SK-N-MC (cell line): Measurements from ENCODE around the gene SOX8.

Experiments
- DNase-seq: peaks from one replicate; pipeline ENCODE4 v3.0.0-alpha.2; 2011; ENCODE audit warnings: low read depth, low spot score
- H3K27ac ChIP-seq: fragments of 200-600 bp; sonication (generic); 2 replicates; pipeline ENCODE4 v1.5.1; 2016; ENCODE audit warnings: mixed run types
- H3K36me3 ChIP-seq: fragments of 200-600 bp; sonication (generic); 2 replicates; pipeline ENCODE4 v1.6.1; 2017; ENCODE audit warnings: antibody characterized with exemption, low read length, mixed read lengths; ENCODE audit not compliant: insufficient read depth
- H3K4me3 ChIP-seq: fragments of 200-600 bp; sonication (generic); 2 replicates; pipeline ENCODE4 v1.5.1; 2016
- H3K9ac ChIP-seq: fragments of 200-600 bp; sonication (generic); 2 replicates; pipeline ENCODE4 v1.8.0; 2017; ENCODE audit warnings: mixed run types, mixed read lengths; ENCODE audit not compliant: insufficient read length
- H3K9me3 ChIP-seq: fragments of 200-600 bp; sonication (generic); 2 replicates; pipeline ENCODE4 v1.6.1; 2017; ENCODE audit warnings: low read depth, mild to moderate bottlenecking, antibody characterized with exemption, low read length, moderate library complexity, mixed read lengths
- EZH2 ChIP-seq: fragments of 200-600 bp; sonication (generic); IDR thresholded peaks from one replicate; pipeline ENCODE4 v1.6.1; 2017; ENCODE audit warnings: antibody characterized with exemption
- FOXP2 ChIP-seq: optimal IDR thresholded peaks from 2 replicates; pipeline ENCODE3; 2011; ENCODE audit warnings: mild to moderate bottlenecking, moderate library complexity; ENCODE audit not compliant: insufficient read depth; ENCODE audit errors: extremely low read length, control extremely low read depth
- POLR2AphosphoS5 ChIP-seq: IDR thresholded peaks from 2 replicates; pipeline ENCODE4 v1.6.1; 2012; ENCODE audit warnings: mild to moderate bottlenecking, low read depth, low read length, borderline replicate concordance

Gene SOX8

DNA sequence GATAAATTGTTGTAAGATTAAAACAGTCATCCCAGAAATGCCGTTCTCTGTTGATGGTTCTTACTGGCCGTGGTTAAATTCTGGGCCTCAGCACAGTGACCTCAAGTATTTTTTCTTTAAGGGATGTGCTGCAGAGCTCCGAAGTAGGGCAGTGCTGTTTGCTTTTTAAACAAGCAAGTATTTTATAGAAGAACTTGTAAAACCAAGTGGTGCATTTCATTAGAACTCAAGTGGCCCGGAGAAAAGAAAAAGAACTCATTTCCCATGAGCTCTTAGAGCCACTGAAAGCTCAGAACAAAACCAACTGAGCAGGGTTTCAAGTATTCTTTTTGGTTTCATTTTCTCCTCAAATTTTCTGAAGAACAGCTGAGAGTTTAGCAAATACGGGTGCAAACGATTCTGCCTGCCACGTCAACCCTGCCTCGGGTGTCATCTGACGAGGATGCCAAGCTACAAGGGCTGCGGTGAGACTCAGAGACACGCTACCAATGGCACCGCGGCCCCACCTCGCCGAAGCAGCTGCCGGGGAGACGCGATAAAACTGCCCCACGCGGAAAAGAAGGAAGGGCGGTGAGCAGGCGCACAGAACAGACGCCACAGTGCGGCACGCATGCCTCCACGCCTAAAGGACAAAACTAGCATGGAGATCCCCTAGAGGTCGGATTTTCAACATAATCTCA lies 17.1 kb upstream of the SOX8 start:
- no peak for DNase-seq
- H3K27ac ChIP-seq, result peak overlapping the region; percentile 94
- H3K4me3 ChIP-seq, result peak overlapping the region; percentile 65
- H3K36me3 ChIP-seq, result peaks cover 10% of the 10 kb centered on the region; the same call in 1 of the 2 replicates
- no peak overlapping the region for H3K9ac ChIP-seq
- H3K9me3 ChIP-seq, result no peaks in the 10 kb centered on the region
- TF ChIP-seq POLR2AphosphoS5 (no peak), FOXP2 (no peak)

GRCh38 chr16:965036-965395 lies 16.6 kb upstream of the SOX8 start:
- H3K27ac ChIP-seq, result peak overlapping the region; percentile 94
- peak overlapping the region; percentile 65 for H3K4me3 ChIP-seq
- peaks cover 10% of the 10 kb centered on the region; the same call in 1 of the 2 replicates for H3K36me3 ChIP-seq
- no peak overlapping the region for H3K9ac ChIP-seq
- DNase-seq, result no peak
- no peaks in the 10 kb centered on the region for H3K9me3 ChIP-seq
- no peak for TF ChIP-seq FOXP2

GRCh38 chr16:965487-965886 lies 16.1 kb upstream of the SOX8 start:
- no peaks in the 10 kb centered on the region for H3K9me3 ChIP-seq
- no peak for DNase-seq
- no peak for TF ChIP-seq EZH2
- TF ChIP-seq FOXP2, result no peak
- TF ChIP-seq POLR2AphosphoS5, result no peak
- H3K27ac ChIP-seq, result peak overlapping the region; percentile 94
- H3K9ac ChIP-seq, result no peak overlapping the region
- peaks cover 10% of the 10 kb centered on the region; the same call in 1 of the 2 replicates for H3K36me3 ChIP-seq
- no peak overlapping the region for H3K4me3 ChIP-seq

DNA sequence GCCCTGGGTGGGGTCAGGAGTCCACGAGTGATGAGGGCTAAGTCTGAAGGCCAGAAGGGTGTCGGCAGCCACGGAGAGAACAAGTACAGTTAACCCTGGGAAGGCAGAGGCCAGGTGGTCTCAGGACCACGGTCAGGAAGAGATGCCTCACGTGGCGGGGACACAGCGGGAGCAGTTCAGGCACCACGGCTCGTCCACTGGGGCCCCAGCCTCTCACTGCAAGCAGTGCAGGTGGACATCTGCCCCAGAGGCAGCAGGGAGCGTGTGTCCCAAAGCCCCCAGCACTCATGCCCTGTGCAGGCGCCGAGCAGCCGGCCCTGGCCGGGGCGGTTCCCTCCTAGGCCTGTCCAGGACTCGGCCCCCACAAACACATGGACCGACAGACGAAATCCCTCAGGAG lies 15.5 kb upstream of the SOX8 start:
- DNase-seq, result no peak
- TF ChIP-seq FOXP2 (no peak), POLR2AphosphoS5 (no peak), EZH2 (no peak)
- H3K27ac ChIP-seq, result no peak overlapping the region

DNA sequence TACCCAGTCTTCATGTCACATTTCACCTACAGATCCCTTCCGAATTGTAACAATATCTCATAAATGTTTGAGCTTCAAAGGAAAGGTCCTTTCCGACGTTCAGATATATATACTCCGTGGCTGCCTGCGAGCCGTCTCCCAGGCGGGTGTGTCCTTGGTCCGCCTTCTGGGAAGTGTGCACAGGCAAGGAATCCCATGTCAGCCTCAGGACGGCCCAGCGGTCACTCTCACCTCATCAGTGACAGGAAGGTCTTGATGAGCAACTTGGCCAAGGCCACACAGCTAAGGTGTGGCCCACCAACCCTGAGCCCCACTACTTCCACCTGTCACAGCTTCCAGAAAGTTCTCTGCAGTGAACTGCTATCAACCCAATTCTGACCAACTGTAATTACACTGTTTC lies 15.1 kb upstream of the SOX8 start:
- no peak for DNase-seq
- Histone ChIP-seq H3K27ac (no peak overlapping the region), H3K4me3 (no peak overlapping the region), H3K36me3 (peaks cover 10% of the 10 kb centered on the region; the same call in 1 of the 2 replicates), H3K9me3 (no peaks in the 10 kb centered on the region), H3K9ac (no peak overlapping the region)
- TF ChIP-seq EZH2 (no peak), POLR2AphosphoS5 (no peak), FOXP2 (no peak)

More for the DNA sequence above, 15.5 kb upstream of the SOX8 start:
- Histone ChIP-seq H3K9me3 (no peaks in the 10 kb centered on the region), H3K4me3 (no peak overlapping the region), H3K36me3 (peaks cover 10% of the 10 kb centered on the region; the same call in 1 of the 2 replicates), H3K9ac (no peak overlapping the region)

DNA sequence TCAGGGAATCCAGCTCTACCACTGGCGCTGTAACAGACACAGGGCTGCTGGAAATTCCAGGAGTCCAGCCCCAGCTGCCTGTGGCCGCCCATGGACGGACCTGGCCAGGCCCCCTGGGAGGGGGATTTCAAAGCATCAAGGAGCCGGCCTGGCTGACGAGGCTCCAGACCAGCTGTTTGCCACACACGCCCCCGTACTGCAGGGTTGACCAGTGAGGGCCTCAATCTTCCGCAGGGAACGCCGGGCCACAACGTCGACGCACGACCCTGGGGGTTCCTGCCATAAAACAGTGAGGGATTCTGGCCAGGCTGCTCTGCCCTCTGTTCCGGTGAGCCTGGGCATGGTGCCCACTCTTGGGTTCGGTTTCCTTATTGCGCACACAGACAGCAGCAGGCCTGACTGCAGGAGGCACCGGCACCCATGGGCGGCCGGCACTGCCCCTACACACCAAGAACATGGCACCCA lies 14.5 kb upstream of the SOX8 start:
- no peaks in the 10 kb centered on the region for H3K9me3 ChIP-seq
- no peak for DNase-seq
- TF ChIP-seq FOXP2 (no peak), EZH2 (no peak), POLR2AphosphoS5 (no peak)
- no peak overlapping the region for H3K9ac ChIP-seq
- H3K27ac ChIP-seq, result no peak overlapping the region
- H3K4me3 ChIP-seq, result no peak overlapping the region
- peaks cover 10% of the 10 kb centered on the region; the same call in 1 of the 2 replicates for H3K36me3 ChIP-seq

- peaks cover 10% of the 10 kb centered on the region; the same call in 1 of the 2 replicates for H3K36me3 ChIP-seq
- DNase-seq, result no peak
- H3K9ac ChIP-seq, result no peak overlapping the region
- TF ChIP-seq FOXP2 (no peak), POLR2AphosphoS5 (no peak), EZH2 (no peak)
- peak overlapping the region; percentile 88 for H3K27ac ChIP-seq
- no peaks in the 10 kb centered on the region for H3K9me3 ChIP-seq
- no peak overlapping the region; the same call in 1 of the 2 replicates for H3K4me3 ChIP-seq
These were observed 13.8 kb upstream of the SOX8 start for GRCh38 chr16:967546-968295.

DNA sequence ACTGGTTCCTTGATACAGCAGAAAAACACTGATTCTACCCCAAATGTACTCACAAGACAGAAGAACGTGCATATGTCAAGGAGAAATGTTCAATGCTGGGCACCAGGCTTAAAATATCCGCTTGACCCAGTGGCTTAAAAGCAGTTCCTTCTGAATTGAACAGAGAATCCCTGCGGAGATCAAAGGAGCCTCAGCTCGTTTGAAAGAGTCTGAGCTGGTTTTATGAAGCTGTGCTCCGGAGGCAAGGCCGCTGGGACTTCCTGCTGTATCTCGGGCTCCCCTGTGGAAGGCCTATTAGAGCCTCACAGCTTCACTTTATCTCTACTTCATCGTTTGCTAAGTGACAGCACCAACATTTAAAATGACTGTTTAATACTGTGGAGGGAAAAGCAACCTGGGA lies 12.9 kb upstream of the SOX8 start:
- H3K9me3 ChIP-seq, result no peaks in the 10 kb centered on the region
- TF ChIP-seq EZH2 (no peak), FOXP2 (no peak), POLR2AphosphoS5 (no peak)
- no peak for DNase-seq
- no peak overlapping the region for H3K9ac ChIP-seq
- H3K4me3 ChIP-seq, result peak overlapping the region; percentile 44
- H3K27ac ChIP-seq, result peak overlapping the region; percentile 88
- peaks cover 10% of the 10 kb centered on the region; the same call in 1 of the 2 replicates for H3K36me3 ChIP-seq
